M059J (cell line): Measurements from ENCODE around the gene TNFRSF4. TPM values are rescaled to one million over a fixed set of nuclear protein-coding genes. Genes with fewer than 3 reads are reported as not detected.

Source experiments
- DNase-seq: peaks from one replicate; pipeline ENCODE4 v3.0.0-alpha.2; 2012; ENCODE audit warnings: low read depth
- total RNA-seq: library from RNA; depleted of rRNA; stranded (reverse); fragments of >200 nt; shearing (Covaris generic); gene quantifications from 2 replicates; pipeline ENCODE4 v1.2.3, GENCODE V29; 2014

Gene TNFRSF4
- total RNA-seq, 1 experiment from 2014 or later = not detected

- DNase-seq = no peak
These were observed 31.3 kb upstream of the TNFRSF4 start for GRCh38 chr1:1245178-1245816.

- no peak for DNase-seq
These were observed 30.3 kb upstream of the TNFRSF4 start for GRCh38 chr1:1244192-1244811.

- DNase-seq = no peak
These were observed 29.8 kb upstream of the TNFRSF4 start for GRCh38 chr1:1243807-1244191.

GRCh38 chr1:1243266-1243660 lies 29.3 kb upstream of the TNFRSF4 start:
- DNase-seq = no peak

GRCh38 chr1:1242461-1243265 lies 28.7 kb upstream of the TNFRSF4 start:
- no peak for DNase-seq

- DNase-seq = no peak
These were observed 27.8 kb upstream of the TNFRSF4 start for GRCh38 chr1:1241588-1242219.

- no peak for DNase-seq
These were observed 27.1 kb upstream of the TNFRSF4 start for GRCh38 chr1:1240822-1241587.

- DNase-seq = no peak
These were observed 26.4 kb upstream of the TNFRSF4 start for GRCh38 chr1:1240348-1240732.

GRCh38 chr1:1239614-1240347 lies 25.8 kb upstream of the TNFRSF4 start:
- DNase-seq = peak; percentile 27

GRCh38 chr1:1239227-1239613 lies 25.3 kb upstream of the TNFRSF4 start:
- no peak for DNase-seq

GRCh38 chr1:1238702-1239178 lies 24.8 kb upstream of the TNFRSF4 start:
- no peak for DNase-seq

GRCh38 chr1:1237874-1238701 lies 24.1 kb upstream of the TNFRSF4 start:
- no peak for DNase-seq

- DNase-seq = no peak
These were observed 23.3 kb upstream of the TNFRSF4 start for GRCh38 chr1:1236945-1237873.

GRCh38 chr1:1236176-1236763 lies 22.3 kb upstream of the TNFRSF4 start:
- no peak for DNase-seq

GRCh38 chr1:1235016-1235744 lies 21.2 kb upstream of the TNFRSF4 start:
- no peak for DNase-seq

GRCh38 chr1:1234180-1234808 lies 20.3 kb upstream of the TNFRSF4 start:
- no peak for DNase-seq

- DNase-seq = no peak
These were observed 19.6 kb upstream of the TNFRSF4 start for GRCh38 chr1:1233567-1233892.
